CD14-positive monocyte (primary cell): ENCODE results near the gene HOXA7. TPM values are rescaled to one million over a fixed set of nuclear protein-coding genes. Genes with fewer than 3 reads are reported as not detected.
A peak's percentile ranks its signal among the peaks of the same experiment; 100 is the strongest.

ENCODE experiments used
- DNase-seq, 3 donors: peaks; one replicate each; pipeline ENCODE4 v3.0.0-alpha.2; 2011 to 2022
- H2AFZ ChIP-seq: 2 replicates; pipeline ENCODE4 v1.6.0; 2012; ENCODE audit warnings: mild to moderate bottlenecking, low read depth, low read length, inconsistent platforms; ENCODE audit not compliant: insufficient read depth, poor library complexity, severe bottlenecking
- H3K27ac ChIP-seq, 2 donors: 1 replicate in 1 of 2; 2 replicates in 1 of 2; pipeline ENCODE4 v1.5.1; 2012 to 2013; ENCODE audit warnings: low read length in 2 of 2, control low read depth in 1 of 2, inconsistent platforms in 1 of 2, low read depth in 1 of 2, mild to moderate bottlenecking in 1 of 2
- H3K27me3 ChIP-seq, 2 donors: one replicate each; pipeline versions ENCODE4 v1.6.0 to v1.6.1; 2011 to 2013; ENCODE audit warnings: low read length in 2 of 2; ENCODE audit not compliant: control insufficient read depth in 2 of 2, insufficient read depth in 2 of 2
- H3K36me3 ChIP-seq, 2 donors: replicated peaks in 1 of 2; 1 replicate in 1 of 2; 2 replicates in 1 of 2; pipeline versions ENCODE4 v1.5.1 to v1.6.1; 2012 to 2013; ENCODE audit warnings: low read length in 2 of 2, control low read depth in 1 of 2, inconsistent platforms in 1 of 2, mild to moderate bottlenecking in 1 of 2; ENCODE audit not compliant: insufficient read depth in 2 of 2, control insufficient read depth in 1 of 2
- H3K4me1 ChIP-seq, 2 donors: 1 replicate in 1 of 2; 2 replicates in 1 of 2; pipeline versions ENCODE4 v1.5.1 to v1.6.1; 2012 to 2013; ENCODE audit warnings: low read length in 2 of 2, control low read depth in 1 of 2, inconsistent platforms in 1 of 2, mild to moderate bottlenecking in 1 of 2, moderate library complexity in 1 of 2; ENCODE audit not compliant: insufficient read depth in 2 of 2, control insufficient read depth in 1 of 2
- H3K4me2 ChIP-seq: replicated peaks from 2 replicates; pipeline ENCODE3; 2012; ENCODE audit warnings: low read length, moderate library complexity, mild to moderate bottlenecking; ENCODE audit not compliant: poor library complexity, severe bottlenecking; ENCODE audit errors: extremely low read depth
- H3K4me3 ChIP-seq, 3 experiments: fragments of 200-600 bp in 1 of 3; sonication (generic) in 1 of 3; replicated peaks in 1 of 3; 1 replicate in 2 of 3; 2 replicates in 1 of 3; pipeline ENCODE4 v1.5.1; 2011 to 2013; ENCODE audit warnings: low read length in 3 of 3, mild to moderate bottlenecking in 3 of 3, control low read depth in 2 of 3, low read depth in 2 of 3, inconsistent platforms in 1 of 3, moderate library complexity in 1 of 3
- H3K79me2 ChIP-seq: 2 replicates; pipeline ENCODE4 v1.6.0; 2012; ENCODE audit warnings: mild to moderate bottlenecking, control low read depth, inconsistent platforms, low read length, moderate library complexity; ENCODE audit not compliant: insufficient read depth
- H3K9ac ChIP-seq: 2 replicates; pipeline ENCODE4 v1.6.0; 2017; ENCODE audit warnings: low read length, mild to moderate bottlenecking; ENCODE audit not compliant: insufficient read depth, poor library complexity, severe bottlenecking
- H3K9me3 ChIP-seq, 2 donors: replicated peaks in 1 of 2; 1 replicate in 1 of 2; 2 replicates in 1 of 2; pipeline versions ENCODE4 v1.5.1 to v1.6.1; 2012 to 2013; ENCODE audit warnings: low read length in 2 of 2, control low read depth in 1 of 2; ENCODE audit not compliant: control insufficient read depth in 1 of 2, insufficient read depth in 1 of 2
- H4K20me1 ChIP-seq: 2 replicates; pipeline ENCODE4 v1.6.0; 2012; ENCODE audit warnings: mild to moderate bottlenecking, low read length, control low read depth, moderate library complexity; ENCODE audit not compliant: insufficient read depth
- H3K27ac Mint-ChIP-seq, 7 donors: one replicate each; pipeline ENCODE4 v1.8.0; 2020; ENCODE audit warnings: mild to moderate bottlenecking in 7 of 7, mixed read lengths in 7 of 7, moderate library complexity in 6 of 7, inconsistent platforms in 2 of 7
- H3K27me3 Mint-ChIP-seq, 3 donors: one replicate each; pipeline ENCODE4 v1.8.0; 2021 to 2022; ENCODE audit warnings: low read depth in 3 of 3, mild to moderate bottlenecking in 3 of 3, mixed read lengths in 3 of 3, moderate library complexity in 3 of 3, inconsistent platforms in 1 of 3
- H3K36me3 Mint-ChIP-seq, 2 donors: one replicate each; pipeline ENCODE4 v1.8.0; 2020; ENCODE audit warnings: mixed read lengths in 2 of 2, inconsistent platforms in 1 of 2, mild to moderate bottlenecking in 1 of 2
- H3K4me1 Mint-ChIP-seq: one replicate; pipeline ENCODE4 v1.8.0; 2020; ENCODE audit warnings: mild to moderate bottlenecking, mixed read lengths
- H3K4me3 Mint-ChIP-seq, 2 donors: one replicate each; pipeline ENCODE4 v1.8.0; 2020; ENCODE audit warnings: mild to moderate bottlenecking in 2 of 2, mixed read lengths in 2 of 2, moderate library complexity in 1 of 2
- H3K9me3 Mint-ChIP-seq, 7 donors: one replicate each; pipeline ENCODE4 v1.8.0; 2020 to 2022; ENCODE audit warnings: mixed read lengths in 7 of 7, mild to moderate bottlenecking in 6 of 7, moderate library complexity in 6 of 7, inconsistent platforms in 2 of 7
- CTCF ChIP-seq: fragments of 200-600 bp; IDR thresholded peaks from one replicate; pipeline ENCODE4 v1.8.0; 2022; ENCODE audit warnings: antibody characterized with exemption, mild to moderate bottlenecking
- WGBS: methylation state at CpG from one replicate; pipeline ENCODE4 v1.1.5; 2013; ENCODE audit warnings: missing lambda C conversion rate; ENCODE audit not compliant: insufficient coverage; 5-methylcytosine and 5-hydroxymethylcytosine counted together
- intact Hi-C, 2 donors: fragments of 100-400 bp; cut with micrococcal nuclease; formaldehyde crosslinking; loops; one replicate each; pipeline versions ENCODE4 v1.15.0 to v1.15.1; 2023
- polyA plus RNA-seq, 3 donors: library from polyadenylated mRNA; depleted of rRNA in 1 of 3; unstranded in 2 of 3; stranded (reverse) in 1 of 3; fragments of 300-500 nt in 2 of 3; fragments of >200 nt in 1 of 3; fragmentation: Illumina TruSeq in 2 of 3; gene quantifications; 1 replicate in 2 of 3; 2 replicates in 1 of 3; pipeline ENCODE4 v1.2.3, GENCODE V29; 2012 to 2021

HOXA7 gene
- polyA plus RNA-seq, 3 donors = not detected

- Mint-ChIP-seq H3K4me1 (peaks cover 67% of the 10 kb centered on the region), H3K4me3 (peak overlapping the region; percentile 34 to 92), H3K27me3 (peaks cover 97 to 99% (median 98%) of the 10 kb centered on the region in 3 donors), H3K9me3 (peaks cover 0 to 64% (median 37%) of the 10 kb centered on the region in 7 donors), H3K27ac (peak overlapping the region in 1 of 7 donors; percentile 80), H3K36me3 (peaks cover 20 to 32% of the 10 kb centered on the region in 2 donors)
- Histone ChIP-seq H4K20me1 (no peaks in the 10 kb centered on the region), H3K27ac (no peak overlapping the region), H3K4me2 (no peak overlapping the region), H3K4me1 (peaks cover 50 to 52% of the 10 kb centered on the region in 2 donors), H3K79me2 (no peaks in the 10 kb centered on the region), H3K9me3 (peaks cover 13 to 67% of the 10 kb centered on the region in 2 donors), H3K36me3 (no peaks in the 10 kb centered on the region), H2AFZ (no peak overlapping the region), H3K9ac (no peak overlapping the region), H3K27me3 (peaks cover 96 to 98% of the 10 kb centered on the region in 2 donors), H3K4me3 (no peak overlapping the region)
- 11% methylated on average over 2 of the region's 7 CpGs for WGBS
- DNase-seq = no peak
- intact Hi-C loops = loop anchor here (5.0 to 10.0 kb wide), 4 partner anchors 38 to 735 kb away; partner anchors contain the start of gene HOXA3 (in 2 of the 2)
- no peak for TF ChIP-seq CTCF
Observed at GRCh38 chr7:27189997-27190748, 33.7 kb upstream of the HOXA7 start.

GRCh38 chr7:27189295-27189996, 33.0 kb upstream of the HOXA7 start:
- Mint-ChIP-seq H3K4me1 (peaks cover 72% of the 10 kb centered on the region), H3K27ac (no peak overlapping the region), H3K4me3 (peak overlapping the region; percentile 83 to 92), H3K27me3 (peaks cover 96 to 99% (median 98%) of the 10 kb centered on the region in 3 donors), H3K9me3 (peaks cover 3 to 70% (median 41%) of the 10 kb centered on the region in 7 donors), H3K36me3 (peaks cover 20 to 36% of the 10 kb centered on the region in 2 donors)
- no peak for TF ChIP-seq CTCF
- Histone ChIP-seq H3K9ac (no peak overlapping the region), H3K4me3 (peak overlapping the region in 1 of 3 experiments; percentile 67), H3K4me1 (peaks cover 57 to 59% of the 10 kb centered on the region in 2 donors), H3K36me3 (no peaks in the 10 kb centered on the region), H3K79me2 (no peaks in the 10 kb centered on the region), H3K9me3 (peaks cover 17 to 66% of the 10 kb centered on the region in 2 donors), H2AFZ (peak overlapping the region; percentile 46), H3K27me3 (peaks cover 95 to 98% of the 10 kb centered on the region in 2 donors), H3K27ac (no peak overlapping the region), H4K20me1 (no peaks in the 10 kb centered on the region), H3K4me2 (peak overlapping the region; percentile 68)
- intact Hi-C loops = loop anchor here (5.0 kb wide), 1 partner anchor 37 kb away; the partner anchor contains the start of gene HOXA3 (in 2 of the 2)
- WGBS = 17% methylated on average over 19 of the region's 22 CpGs
- DNase-seq = no peak
